Measurements from ENCODE around the gene CATSPERB.

DNA sequence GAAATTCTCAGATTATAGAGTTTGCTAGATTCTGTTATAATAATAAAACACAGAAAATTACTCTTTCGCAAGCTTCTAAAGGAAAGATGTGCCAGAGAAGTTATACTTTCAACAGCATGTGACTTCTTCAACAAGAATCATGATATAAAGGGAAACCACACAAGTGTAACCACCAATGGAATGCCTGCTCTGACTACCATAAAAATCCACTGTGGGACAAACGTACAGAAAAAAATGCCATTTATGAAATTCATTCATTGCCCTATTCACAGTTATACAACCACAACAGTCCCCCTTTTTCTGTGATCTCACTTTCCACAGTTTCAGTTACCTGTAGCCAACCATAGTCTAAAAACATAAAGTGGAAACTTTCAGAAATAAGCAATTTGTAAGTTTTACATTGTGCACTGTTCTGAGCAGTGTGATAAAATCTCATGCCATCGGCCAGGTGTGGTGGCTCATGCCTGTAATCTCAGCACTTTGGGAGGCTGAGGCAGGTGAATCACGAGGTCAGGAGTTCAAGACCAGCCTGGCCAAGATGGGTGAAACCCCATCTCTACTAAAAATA lies 3.2 kb downstream of the CATSPERB start:
- TF ChIP-seq, protein P1, sequence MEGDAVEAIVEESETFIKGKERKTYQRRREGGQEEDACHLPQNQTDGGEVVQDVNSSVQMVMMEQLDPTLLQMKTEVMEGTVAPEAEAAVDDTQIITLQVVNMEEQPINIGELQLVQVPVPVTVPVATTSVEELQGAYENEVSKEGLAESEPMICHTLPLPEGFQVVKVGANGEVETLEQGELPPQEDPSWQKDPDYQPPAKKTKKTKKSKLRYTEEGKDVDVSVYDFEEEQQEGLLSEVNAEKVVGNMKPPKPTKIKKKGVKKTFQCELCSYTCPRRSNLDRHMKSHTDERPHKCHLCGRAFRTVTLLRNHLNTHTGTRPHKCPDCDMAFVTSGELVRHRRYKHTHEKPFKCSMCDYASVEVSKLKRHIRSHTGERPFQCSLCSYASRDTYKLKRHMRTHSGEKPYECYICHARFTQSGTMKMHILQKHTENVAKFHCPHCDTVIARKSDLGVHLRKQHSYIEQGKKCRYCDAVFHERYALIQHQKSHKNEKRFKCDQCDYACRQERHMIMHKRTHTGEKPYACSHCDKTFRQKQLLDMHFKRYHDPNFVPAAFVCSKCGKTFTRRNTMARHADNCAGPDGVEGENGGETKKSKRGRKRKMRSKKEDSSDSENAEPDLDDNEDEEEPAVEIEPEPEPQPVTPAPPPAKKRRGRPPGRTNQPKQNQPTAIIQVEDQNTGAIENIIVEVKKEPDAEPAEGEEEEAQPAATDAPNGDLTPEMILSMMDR (IDR thresholded peaks at IDR 0.05), result no peak
- no peak for TF ChIP-seq POLR2A (IDR thresholded peaks at IDR 0.05)

Measured in thyroid gland (tissue), 4 donors.